GM19035 (cell line): ENCODE measurements around the gene CCDC187.
"Not testable (repeated sequence)": the region's sequence is repeated elsewhere in the genome, so short reads cannot be mapped to it uniquely, and the experiment has no call there.

Experiments used
- ATAC-seq: cut with Tn5 transposase; IDR thresholded peaks from one replicate; pipeline ENCODE4 v1.9.1; 2021; ENCODE audit not compliant: unreplicated experiment

The CCDC187 gene

DNA sequence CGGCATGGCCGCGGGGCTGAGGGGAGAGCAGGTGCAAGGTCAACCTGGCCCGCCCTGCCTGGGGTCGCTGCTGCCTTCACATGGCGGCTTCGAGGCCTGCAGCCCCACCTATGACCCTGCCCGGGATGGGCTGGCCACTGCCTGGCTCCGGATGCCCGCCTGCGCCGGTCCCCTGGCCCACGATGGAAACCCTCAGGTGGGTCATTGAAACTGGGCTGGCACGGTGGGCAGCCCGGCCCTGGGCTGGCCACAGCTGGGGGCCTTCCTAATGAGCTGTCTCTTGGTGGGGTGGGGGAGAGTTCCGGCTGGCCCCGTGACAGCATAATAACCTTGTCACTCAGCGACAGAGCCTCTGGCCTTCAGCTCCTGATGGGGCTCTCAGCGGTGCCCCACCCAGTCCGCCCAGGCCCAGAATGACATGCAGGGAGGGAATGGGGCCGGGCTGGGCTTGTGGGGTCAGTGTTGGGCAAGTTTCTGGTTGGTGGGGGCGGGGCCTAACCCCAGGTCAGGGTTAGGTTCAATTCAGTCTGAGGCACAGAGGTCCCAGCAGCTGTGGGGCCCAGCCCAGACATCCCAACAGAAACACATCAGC is at the start of gene CCDC187:
CCDC187 (minus strand) TSS at position 270 of the 592 bp plus-strand sequence; CDS start at position 6, 264 bp downstream.
- ATAC-seq, result no peak

DNA sequence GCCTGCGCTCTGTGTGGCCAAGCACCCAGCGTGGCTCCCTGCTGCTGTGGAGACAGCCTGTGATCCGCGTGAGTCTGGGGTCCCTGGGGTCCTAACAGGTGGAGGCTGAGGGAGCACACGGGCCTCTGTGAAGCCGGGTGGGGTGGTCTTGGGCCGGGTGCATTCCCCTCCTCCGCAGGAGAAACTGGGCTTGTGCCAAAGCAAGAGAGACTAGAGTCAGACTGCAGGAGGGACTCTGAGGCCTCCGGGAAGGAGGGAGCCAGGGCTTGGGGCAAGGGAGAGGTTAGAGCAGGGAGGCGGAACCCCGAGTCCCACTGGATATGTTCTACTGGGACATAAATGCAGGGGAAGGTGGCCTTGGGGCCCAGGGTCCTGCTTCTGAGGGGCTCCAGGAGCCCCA is 49.2 kb upstream of the CCDC187 start:
- no peak for ATAC-seq

DNA sequence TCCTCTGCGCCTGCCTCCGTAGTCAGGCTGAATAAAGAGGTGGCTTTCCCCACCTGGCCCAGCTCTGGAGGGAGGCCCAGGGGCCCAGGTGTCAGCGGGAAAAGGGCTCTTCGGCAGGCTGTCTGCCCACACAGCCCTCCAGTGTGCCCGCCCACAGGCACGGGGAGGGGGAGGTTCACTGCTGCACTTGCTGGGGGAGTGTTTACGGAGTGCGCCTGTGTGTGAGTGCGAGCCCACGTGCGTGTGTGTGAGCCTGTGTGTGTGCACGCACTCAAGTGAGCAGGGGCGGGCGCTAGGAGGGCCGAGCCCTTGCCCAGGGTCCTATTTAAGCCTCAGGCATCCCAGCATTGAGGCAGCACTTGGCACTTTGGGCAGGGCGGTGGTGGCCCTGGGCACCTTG is 48.8 kb upstream of the CCDC187 start:
- no peak for ATAC-seq

DNA sequence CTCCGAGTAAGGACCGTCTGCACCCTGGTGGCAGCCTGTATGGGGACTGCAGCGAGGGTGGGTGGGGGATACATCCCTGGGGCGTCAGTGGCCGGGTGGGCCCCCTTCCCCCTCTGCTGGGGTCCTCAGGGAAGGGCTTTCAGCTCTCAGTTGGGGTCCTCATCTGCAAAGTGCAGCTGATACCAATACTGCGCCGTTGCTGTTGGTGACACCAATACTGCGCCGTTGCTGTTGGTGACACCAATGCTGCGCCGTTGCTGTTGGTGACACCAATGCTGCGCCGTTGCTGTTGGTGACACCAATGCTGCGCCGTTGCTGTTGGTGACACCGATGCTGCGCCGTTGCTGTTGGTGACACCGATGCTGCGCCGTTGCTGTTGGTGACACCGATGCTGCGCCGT is 48.0 kb upstream of the CCDC187 start:
- not testable (repeated sequence) for ATAC-seq

DNA sequence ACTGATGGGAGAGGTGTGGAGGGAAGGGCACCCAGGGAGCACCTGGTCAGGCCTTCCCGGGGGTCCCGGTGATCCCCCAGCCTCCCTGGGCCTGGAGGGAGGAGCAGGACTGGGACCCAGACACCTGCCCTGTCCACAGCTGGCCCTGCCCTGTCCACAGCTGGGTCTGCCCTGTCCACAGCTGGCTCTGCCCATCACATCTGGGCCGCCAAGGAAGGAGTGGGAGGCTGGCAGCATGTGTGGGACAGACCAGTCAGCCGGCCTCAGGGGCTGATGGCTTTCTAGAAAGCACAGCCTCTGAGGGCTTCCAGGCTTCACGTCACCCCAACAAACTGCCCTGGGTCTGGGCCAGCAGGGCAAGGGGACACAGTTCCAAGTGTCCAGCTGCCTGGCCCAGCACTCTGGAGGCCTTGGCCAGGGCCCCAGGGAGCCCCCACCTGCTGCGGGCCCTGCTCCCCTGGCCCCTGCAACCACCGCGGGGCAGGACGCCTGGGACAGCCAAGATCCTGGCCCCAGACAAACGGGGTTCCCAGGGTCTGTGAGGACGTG is 47.4 kb upstream of the CCDC187 start:
- no peak for ATAC-seq

DNA sequence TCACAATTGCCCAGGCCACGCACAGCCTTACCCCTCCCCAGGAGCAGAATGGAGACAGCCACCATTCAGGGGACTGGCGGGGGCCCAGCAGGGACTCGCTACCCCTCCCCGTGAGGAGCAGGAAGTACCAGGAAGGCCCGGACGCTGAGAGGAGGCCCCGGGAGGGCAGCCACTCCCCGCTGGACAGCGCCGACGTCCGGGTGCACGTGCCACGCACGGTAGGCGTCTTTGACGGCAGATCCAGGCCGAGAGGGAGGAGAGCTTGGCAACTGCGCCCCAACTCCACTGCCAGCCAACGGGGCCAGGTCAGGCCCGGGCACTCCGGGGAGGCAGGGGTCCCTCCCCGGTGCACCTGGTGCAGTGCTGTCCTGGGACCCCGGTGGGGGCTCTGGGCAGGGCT is 45.7 kb upstream of the CCDC187 start:
- no peak for ATAC-seq

DNA sequence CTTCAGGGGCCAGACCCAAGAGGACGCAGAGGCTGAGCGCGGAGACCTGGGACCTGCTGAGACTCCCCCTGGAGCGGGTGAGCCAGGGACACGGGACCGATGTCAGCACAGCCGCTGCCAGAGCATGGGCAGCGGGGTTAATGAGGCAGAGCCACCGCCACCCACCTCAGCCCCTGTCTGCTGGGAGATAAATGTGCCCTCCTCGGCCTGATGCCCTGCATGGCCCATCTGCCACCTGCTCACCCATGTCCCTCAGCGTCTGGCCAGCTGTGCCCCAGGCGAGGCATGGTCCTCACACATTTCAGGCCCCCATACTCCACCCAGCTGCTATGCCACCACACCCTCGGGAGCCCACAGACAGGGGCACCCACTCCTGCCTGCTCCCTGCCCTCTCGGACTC is 44.8 kb upstream of the CCDC187 start:
- no peak for ATAC-seq

DNA sequence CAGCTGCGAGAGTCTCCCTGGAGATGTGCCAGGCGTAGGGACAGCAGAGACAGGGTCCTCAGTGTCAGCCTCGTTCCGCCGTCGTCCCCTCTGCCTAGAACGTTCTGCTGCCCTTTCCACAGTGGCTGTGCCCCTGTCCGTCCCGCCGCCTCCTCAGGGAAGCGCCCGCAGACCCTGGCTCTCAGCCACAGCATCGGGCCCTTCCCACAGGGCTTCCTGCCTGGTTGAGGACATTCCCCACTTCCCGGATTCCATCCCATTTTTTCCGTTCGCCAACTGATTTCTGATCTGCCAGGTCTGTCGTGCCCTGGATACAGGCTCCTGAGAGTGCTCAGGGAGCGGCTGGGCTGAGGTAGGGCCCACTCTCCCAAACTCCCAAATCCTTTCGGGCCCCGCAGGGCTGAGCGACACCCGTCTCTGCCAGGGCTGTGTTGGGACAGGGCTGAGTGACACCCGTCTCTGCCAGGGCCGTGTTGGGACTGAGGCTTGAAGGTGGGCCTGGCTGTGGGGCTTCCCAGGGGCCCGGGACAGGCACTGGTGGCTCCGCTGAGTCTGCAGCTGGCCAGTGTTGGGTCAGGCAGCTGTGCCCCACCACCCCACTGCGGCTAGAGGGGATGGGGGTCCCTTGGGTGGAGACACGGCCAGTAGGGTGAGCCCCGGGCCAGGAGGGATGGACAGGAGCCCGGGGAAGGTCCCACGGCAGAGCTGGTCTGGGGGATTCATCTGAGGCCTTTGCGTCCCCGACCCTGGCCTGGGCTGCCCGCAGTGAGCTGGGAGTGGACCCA is 43.8 kb upstream of the CCDC187 start:
- ATAC-seq, result no peak

DNA sequence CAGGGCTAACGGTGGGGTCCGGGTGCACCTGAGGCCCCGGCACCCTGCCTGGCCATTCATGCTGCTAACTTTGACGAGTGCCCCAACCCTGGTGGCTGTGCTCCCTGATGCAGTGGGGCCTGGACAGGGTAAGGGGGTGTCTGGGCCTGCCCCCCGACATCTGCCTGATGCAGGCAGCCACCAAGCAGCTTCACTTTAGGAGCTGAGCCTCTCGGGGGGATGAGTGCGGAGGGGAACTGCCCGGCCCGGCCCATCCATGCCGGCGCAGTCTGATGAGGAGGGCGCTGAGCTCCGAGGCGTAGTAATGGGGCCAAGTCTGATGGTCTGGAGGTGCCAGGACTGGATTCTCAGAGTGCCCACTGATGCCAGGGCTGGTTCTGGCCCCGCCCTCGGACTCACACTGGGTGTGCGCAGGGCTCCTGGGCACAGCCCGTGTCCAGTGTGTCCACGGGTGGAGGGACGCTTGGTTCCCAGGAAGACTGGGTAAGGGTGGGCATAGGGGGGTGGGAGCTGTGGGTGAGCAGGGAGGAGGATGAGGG is 43.1 kb upstream of the CCDC187 start:
- ATAC-seq, result no peak

DNA sequence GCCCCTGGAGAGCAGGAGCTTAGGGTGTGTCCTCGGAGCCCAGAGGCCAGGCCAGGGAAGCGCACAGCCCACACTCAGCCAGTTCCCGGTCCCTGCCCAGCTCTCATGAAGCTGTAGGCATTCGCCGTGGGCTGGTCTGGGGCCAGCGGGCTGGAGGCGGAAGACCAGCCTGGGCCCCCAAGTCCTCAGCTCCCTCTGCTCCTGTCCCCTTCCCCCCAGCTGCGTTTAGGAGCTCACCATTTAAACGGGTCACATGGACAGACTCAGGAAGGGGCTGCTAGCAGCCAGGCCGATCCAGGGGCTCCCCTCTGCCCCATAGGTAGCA is 42.2 kb upstream of the CCDC187 start:
- ATAC-seq, result no peak

DNA sequence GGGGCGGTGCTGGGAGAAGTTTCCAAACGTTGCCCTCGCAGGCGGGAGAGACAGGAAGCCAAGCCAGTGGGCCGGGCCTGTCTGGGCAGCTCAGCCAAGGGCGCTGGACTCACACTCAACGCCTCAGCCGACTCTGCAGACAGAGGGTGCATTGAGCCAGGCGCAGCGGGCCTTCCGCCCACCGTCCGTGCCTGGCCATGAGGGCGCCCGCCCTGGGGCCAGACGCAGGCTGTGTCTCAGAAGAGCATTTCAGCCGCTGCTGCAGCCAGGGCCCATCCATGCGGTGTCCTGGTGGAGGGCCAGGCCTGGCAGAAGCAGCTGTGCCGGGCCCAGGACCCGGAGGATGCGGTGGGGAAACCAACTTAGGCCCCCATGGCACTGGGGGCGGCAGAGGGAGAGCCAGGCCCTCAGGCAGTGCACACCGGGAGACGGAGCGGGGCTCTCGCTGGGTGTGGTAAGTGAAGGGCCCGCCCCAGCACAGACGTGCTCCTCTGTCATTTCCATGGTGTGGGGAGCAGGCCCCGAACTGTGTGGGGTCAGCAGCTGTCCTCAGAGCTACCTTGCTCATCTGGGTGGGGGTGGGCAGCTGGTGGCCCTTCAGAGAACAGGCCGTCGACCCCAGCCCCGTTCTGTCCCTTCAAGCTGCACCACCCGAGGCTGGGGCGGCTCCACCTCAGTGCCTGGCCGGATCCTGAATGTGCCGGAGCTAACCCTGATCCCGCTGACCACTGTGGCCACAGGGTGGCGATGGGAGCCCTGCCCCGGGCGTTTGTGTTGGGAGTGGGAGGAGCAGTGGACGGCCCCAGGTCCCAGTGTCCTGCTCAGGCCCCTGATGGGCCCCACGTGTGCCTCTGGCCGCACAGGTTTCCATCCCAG is 41.6 kb upstream of the CCDC187 start:
- ATAC-seq, result no peak

DNA sequence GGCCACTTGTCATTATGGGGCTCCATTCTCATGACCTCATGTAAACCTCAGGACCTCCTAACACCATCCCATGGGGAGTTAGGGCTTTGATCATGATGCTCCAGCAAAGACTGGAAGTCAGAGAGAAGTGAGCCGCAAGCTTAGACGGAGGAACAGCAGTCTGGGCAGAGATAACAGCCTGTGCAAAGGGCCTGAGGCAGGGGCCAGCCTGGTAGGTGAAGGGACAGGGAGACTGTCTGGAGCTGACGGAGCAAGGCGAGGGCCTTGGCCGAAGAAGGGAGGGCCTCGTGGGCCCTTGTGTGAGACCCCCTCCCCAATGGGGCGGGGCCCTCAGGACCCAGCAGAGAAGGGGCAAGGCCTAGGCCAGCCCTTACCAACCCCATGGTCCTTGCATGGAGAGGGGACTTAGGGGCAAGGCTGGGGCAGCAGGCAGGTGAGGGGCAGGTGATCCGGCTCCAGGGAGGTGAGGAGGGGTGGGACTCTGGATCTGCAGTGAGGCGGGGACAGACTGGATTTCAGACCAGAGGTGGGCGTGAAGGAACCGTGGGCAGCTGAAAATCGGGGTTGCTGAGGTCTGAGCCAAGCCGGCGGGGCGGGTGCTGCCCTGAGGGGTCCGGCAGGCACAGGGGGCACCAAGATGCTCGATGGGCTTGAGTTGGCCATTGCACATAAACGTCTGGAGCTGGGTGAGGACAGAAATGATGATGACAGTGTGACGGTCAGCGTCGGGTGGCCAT is 40.8 kb upstream of the CCDC187 start:
- ATAC-seq, result no peak

DNA sequence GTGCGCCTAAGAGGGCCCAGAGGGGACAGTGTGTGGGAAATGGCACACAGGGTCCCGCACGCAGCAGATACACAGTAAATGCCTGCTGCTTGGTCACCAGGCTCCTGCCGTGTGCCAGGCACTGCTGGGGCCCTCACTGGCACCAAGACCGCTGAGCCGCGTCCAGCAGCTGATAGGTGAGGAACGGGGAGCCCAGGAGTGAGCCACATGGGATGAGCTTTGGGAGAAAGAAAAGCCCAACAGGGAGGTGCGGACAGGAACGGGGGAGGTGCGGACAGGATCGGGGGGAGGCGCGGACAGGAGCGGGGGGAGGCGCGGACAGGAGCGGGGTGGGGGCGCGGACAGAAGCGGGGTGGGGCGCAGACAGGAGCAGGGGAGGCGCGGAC is 40.0 kb upstream of the CCDC187 start:
- ATAC-seq, result no peak

DNA sequence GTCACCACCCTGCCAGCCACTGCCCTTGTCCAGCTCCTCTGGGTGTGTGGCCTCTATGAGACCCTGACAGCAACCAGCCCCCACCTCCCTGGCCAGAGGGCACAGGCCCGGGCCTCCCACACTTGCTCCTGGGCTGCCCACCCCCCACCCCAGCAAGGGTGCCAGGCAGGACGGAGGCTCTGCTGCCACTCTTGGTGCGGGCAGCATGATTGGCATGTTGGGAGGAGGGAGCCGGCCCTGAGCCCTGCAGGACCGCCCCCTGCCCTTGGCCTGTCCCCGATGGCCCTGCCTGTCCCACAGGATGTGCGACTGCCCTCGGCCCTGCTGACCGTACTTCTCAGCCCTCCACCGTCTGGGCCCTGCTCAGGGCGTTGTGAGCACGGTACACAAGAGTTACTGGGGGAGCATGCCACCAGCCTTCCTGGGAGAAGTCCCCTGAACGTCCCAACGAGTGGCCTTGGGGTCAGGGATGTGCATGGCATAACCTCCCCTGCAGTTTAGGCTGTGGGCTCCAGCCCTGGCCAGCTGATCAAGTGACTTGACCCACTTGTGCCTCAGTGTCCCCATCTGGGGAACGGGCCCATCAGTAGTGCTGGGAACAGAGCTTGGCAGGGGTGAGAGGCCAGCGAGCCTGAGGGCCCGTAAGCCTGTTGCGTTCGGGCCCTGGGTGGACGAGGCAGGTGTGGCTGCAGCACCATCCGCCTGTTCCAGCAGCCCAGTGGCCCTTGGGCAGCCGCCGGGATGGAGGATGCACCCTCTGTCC is 39.4 kb upstream of the CCDC187 start:
- no peak for ATAC-seq

DNA sequence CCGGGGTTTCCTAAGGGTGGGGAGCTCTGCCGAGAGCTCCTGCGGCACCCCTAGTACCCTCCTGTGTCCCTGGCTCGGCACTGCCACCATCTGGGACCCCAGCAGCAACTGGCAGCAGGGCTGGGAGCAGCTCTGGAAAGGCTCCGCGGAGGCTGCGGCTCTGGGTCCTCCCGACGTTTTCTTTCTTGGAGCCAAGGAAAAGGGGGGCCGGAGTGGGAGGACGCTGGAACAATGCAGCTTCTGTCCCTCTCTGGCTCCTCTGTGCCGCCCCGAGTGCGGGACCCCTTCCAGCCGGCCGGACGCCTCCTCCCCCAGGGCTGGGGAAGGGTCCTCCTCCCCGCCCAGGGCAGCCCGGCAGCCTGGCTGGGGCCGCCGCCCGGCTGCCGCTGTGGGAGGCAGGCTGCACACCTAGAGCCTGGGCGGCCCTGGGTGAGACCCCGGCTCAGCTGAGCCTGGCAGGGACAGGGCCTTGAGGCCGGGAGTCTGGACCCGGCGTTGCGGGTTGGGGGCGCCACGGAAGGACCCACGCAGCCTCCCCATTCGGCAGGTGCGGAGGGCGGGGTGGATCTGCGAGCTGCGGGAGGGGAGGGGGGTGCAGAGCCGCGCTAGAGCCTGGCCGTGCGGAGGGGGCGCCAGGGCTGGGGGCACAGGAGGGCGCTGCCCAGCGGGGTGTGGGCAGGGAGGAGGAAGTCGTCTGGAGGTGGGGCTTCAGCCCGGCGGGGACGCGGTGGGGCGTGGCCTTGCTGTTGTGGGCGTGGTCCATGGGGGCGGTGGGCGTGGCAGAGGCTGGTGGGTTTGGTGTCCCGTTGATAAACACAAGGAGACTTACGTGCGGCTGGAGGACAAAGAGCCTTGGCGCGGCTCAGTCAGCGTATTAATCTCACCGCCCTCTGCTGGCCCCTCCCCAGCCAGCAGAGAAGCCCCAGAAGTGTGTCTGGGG is 38.6 kb upstream of the CCDC187 start:
- no peak for ATAC-seq

DNA sequence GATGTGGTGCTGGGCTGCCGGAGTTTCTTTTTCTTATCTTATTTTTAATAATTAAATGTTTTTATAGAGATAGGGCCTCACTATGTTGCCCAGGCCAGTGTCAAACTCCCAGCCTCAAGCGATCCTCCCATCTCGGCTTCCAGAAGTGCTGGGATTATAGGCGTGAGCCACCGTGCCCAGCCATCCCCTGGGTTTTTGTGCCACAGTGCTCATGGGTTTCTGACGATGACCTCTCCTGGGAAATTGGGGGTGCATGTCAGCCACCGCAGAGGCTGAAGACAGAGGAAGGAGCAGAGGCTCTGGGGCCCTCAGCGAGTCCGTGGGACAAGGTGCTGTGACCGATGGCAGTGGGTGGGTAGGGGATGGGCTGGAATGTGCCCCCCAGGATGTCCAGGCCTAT is 37.9 kb upstream of the CCDC187 start:
- no peak for ATAC-seq

DNA sequence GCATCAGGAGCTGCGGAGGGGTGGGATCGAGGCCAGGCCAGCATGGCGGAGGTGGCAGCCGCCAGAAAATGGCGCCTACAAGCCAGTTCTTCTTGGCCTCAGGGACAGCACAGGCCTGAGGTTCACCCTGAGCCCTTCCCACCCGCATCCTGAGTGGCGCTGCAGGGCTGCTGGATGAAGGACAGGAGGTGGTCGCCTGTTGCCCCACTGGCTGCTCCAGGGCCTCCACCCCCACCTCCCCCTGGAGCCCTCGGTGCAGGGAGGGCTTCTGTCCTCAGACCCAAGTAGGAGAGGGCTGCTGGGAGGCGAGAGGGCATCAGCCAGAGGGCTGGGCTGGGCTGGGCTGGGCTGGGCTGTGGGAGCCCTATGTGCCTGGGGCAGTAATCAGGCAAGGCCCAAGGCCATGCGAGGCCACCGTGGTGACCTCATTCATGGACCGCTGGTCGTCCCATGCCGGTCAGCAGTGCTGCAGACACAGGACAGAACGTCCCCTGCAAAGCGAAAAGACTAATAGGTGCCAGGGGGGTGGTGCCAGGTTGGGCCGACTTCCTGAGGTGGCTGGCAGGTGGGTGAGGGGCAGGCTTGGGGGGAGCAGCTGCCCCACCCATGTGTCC is 37.3 kb upstream of the CCDC187 start:
- ATAC-seq, result no peak

DNA sequence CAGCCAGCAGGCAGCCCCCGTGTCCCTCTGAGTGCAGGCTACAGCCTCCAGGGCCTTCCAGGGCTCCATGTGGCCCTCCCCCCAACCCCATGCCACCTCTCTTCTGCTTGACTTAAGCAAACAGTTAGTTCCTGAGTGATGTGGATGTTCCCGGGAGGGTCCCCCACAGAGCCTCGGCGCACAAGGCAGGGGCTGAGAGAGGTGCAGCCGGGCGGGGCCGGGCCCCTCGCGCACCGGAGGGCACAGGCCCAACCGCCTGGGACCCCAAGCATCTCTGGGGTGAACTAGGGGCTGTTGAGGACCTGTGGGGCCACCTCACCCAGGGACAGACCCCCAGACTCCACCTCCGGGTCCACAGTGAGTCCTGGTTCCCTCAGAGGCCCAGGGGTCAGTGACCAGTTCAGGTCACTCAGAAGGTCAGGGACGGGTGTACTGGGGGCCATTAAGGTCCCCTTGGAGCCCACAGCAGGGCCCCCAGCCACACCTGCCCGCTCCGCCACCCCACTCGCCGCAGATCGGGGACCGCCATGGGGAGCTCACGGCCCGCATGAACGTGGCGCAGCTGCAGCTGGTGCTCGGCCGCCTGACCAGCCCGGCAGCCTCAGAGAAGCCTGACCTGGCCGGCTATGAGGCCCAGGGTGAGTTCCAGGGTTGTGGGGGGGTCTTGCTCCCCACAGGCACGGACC is 36.6 kb upstream of the CCDC187 start:
- ATAC-seq, result no peak
